ENCODE measurements around the gene FBXW8.
A peak's percentile ranks its signal among the peaks of the same experiment; 100 is the strongest.

DNA sequence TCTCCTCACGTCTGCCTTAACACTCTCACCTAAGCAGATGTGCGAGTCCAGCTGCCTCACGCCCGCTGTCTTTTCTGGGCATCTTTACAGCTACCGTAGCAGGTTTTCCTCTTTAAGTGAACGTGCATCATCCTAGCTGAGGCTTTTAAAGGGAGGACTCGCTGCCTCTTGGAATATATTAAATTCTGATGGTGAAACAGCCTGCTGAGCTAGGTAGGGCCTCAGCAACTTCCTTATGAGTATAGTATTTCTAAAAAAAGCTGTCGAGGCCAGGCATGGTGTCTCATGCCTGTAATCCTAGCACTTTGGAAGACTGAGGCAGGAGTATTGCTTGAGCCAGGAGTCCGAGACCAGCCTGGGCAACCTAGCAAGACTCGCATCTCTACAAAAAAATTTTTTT lies 156.3 kb downstream of the FBXW8 start:
- TF ChIP-seq CTCF (IDR thresholded peaks at IDR 0.05; ENCODE audit: insufficient read depth, low read length) (no peak), REST (IDR thresholded peaks at IDR 0.05; ENCODE audit: insufficient replicate concordance, low read depth) (no peak), POLR2AphosphoS5 (IDR thresholded peaks at IDR 0.05; ENCODE audit: low read depth) (0 out of 2 replicates have a peak, but pooled peaks have one; percentile 12), GABPA (IDR thresholded peaks at IDR 0.05; ENCODE audit: low read depth) (no peak)

Data from HL-60 (cell line).